HepG2 (cell line): ENCODE measurements around the gene NRG2. TPM values are rescaled to one million over a fixed set of nuclear protein-coding genes. Genes with fewer than 3 reads are reported as not detected.

ENCODE experiments used
- ATAC-seq: fragments of 200-7000 bp; cut with Tn5 transposase; 3 replicates; pipeline ENCODE4 v1.9.1; 2020; ENCODE audit warnings: mild to moderate bottlenecking, moderate library complexity
- BruUV-seq: library from RNA; stranded (reverse); fragments of 400-500 nt; replicated peaks from 2 replicates; lab custom pipeline; 2021; lab: Mats Ljungman, UMichigan
- CTCF ChIA-PET: fragments of 300-600 bp; formaldehyde crosslinking; extraction: SDS; loops from one replicate; lab custom pipeline; 2021; ENCODE audit warnings: low total read pairs, inconsistent platforms, low intra/inter-chr PET ratio; lab: Yijun Ruan, JAX
- POLR2A ChIA-PET: fragments of 350-600 bp; sonication (Branson Sonifier 250); formaldehyde crosslinking; loops from one replicate; lab custom pipeline; 2020; ENCODE audit warnings: antibody characterized with exemption, inconsistent platforms; lab: Yijun Ruan, JAX
- DNase-seq: peaks from one replicate; pipeline ENCODE4 v3.0.0-alpha.2; 2015; ENCODE audit warnings: low spot score
- FAIRE-seq: peaks from 3 replicates; lab custom pipeline; 2011; peaks lifted over from hg19 to GRCh38; lab: Jason Lieb, UNC
- H2AFZ ChIP-seq: one replicate; pipeline ENCODE4 v1.6.1; 2011; ENCODE audit warnings: low read length, inconsistent platforms
- H3K27ac ChIP-seq: fragments of 300-600 bp; 3 replicates; pipeline ENCODE4 v1.8.0; 2011; ENCODE audit warnings: mixed run types, mild to moderate bottlenecking, mixed read lengths, low read length, inconsistent platforms; ENCODE audit not compliant: insufficient read depth; ENCODE audit errors: extremely low read length
- H3K27me3 ChIP-seq, 2 experiments: fragments of 200-600 bp in 1 of 2; 2 replicates in 1 of 2; 3 replicates in 1 of 2; pipeline versions ENCODE4 v1.6.0 to v1.8.0; 2011; ENCODE audit warnings: low read length in 2 of 2, mild to moderate bottlenecking in 2 of 2, moderate library complexity in 2 of 2, inconsistent platforms in 1 of 2; ENCODE audit not compliant: insufficient read depth in 2 of 2, control insufficient read depth in 1 of 2
- H3K36me3 ChIP-seq, 2 experiments: fragments of 200-600 bp in 1 of 2; replicated peaks in 1 of 2; 2 replicates in 1 of 2; 3 replicates in 1 of 2; pipeline versions ENCODE4 v1.5.1 to v1.8.0; 2011; ENCODE audit warnings: low read length in 2 of 2, inconsistent platforms in 1 of 2; ENCODE audit not compliant: insufficient read depth in 2 of 2, control insufficient read depth in 1 of 2
- H3K4me1 ChIP-seq: 2 replicates; pipeline ENCODE4 v1.5.1; 2012; ENCODE audit warnings: low read length, inconsistent platforms; ENCODE audit not compliant: insufficient read depth
- H3K4me2 ChIP-seq: 2 replicates; pipeline ENCODE4 v1.6.0; 2011; ENCODE audit warnings: low read depth, low read length, inconsistent platforms
- H3K4me3 ChIP-seq, 3 experiments: fragments of 200-600 bp in 1 of 3; sonication (generic), shearing (Covaris generic) in 1 of 3; replicated peaks in 1 of 3; 2 replicates each; pipeline ENCODE4 v1.5.1; 2011 to 2016; ENCODE audit warnings: low read length in 3 of 3, inconsistent platforms in 2 of 3, low read depth in 2 of 3, mild to moderate bottlenecking in 2 of 3, control low read depth in 1 of 3, mixed read lengths in 1 of 3; ENCODE audit not compliant: insufficient read depth in 1 of 3
- H3K79me2 ChIP-seq: one replicate; pipeline ENCODE4 v1.6.1; 2011; ENCODE audit warnings: low read length, inconsistent platforms; ENCODE audit not compliant: insufficient read depth
- H3K9ac ChIP-seq: 2 replicates; pipeline ENCODE4 v1.6.0; 2011; ENCODE audit warnings: mild to moderate bottlenecking, low read depth, low read length, inconsistent platforms; ENCODE audit not compliant: insufficient read depth
- H3K9me3 ChIP-seq: 2 replicates; pipeline ENCODE4 v1.5.1; 2012; ENCODE audit warnings: mild to moderate bottlenecking, low read length
- H4K20me1 ChIP-seq: 2 replicates; pipeline ENCODE4 v1.6.0; 2011; ENCODE audit warnings: inconsistent platforms, mild to moderate bottlenecking, low read length, moderate library complexity; ENCODE audit not compliant: insufficient read depth
- ATF7-NPFF ChIP-seq: sonication (generic); formaldehyde crosslinking; IDR thresholded peaks from 2 replicates; pipeline ENCODE4 v1.8.1; 2023; ENCODE audit warnings: mild to moderate bottlenecking, low read depth, missing genetic modification reagents, moderate library complexity
- IRX3 ChIP-seq: sonication (generic); formaldehyde crosslinking; IDR thresholded peaks from 2 replicates; pipeline ENCODE4 v1.8.1; 2023; ENCODE audit warnings: mild to moderate bottlenecking, low read depth, missing genetic modification reagents, borderline replicate concordance
- PAF1 ChIP-seq: IDR thresholded peaks from 2 replicates; pipeline ENCODE4 v1.6.1; 2016; ENCODE audit warnings: missing genetic modification reagents, missing compliant biosample characterization
- PCBP1 ChIP-seq: fragments of 200-400 bp; formaldehyde crosslinking; IDR thresholded peaks from 2 replicates; pipeline ENCODE4 v1.6.1; 2017; ENCODE audit warnings: mild to moderate bottlenecking, low read depth, low read length, borderline replicate concordance
- PITX1 ChIP-seq: sonication (generic); formaldehyde crosslinking; IDR thresholded peaks from 2 replicates; pipeline ENCODE4 v1.5.1; 2020; ENCODE audit warnings: mild to moderate bottlenecking, missing genetic modification reagents
- RFXAP ChIP-seq: sonication (generic); formaldehyde crosslinking; IDR thresholded peaks from 2 replicates; pipeline ENCODE4 v1.4.0; 2020; ENCODE audit warnings: missing genetic modification reagents, borderline replicate concordance
- ZNF670 ChIP-seq: sonication (generic); formaldehyde crosslinking; IDR thresholded peaks from 2 replicates; pipeline ENCODE4 v1.8.0; 2022; ENCODE audit warnings: mild to moderate bottlenecking, missing genetic modification reagents, borderline replicate concordance
- ZNF678 ChIP-seq: sonication (generic); formaldehyde crosslinking; IDR thresholded peaks from 2 replicates; pipeline ENCODE4 v1.4.0; 2020; ENCODE audit warnings: mild to moderate bottlenecking, missing genetic modification reagents
- ZNF703 ChIP-seq: sonication (generic); formaldehyde crosslinking; IDR thresholded peaks from 2 replicates; pipeline ENCODE4 v1.5.1; 2020; ENCODE audit warnings: missing genetic modification reagents, mild to moderate bottlenecking, moderate library complexity, borderline replicate concordance
- ZNF816 ChIP-seq: sonication (generic); formaldehyde crosslinking; IDR thresholded peaks from 2 replicates; pipeline ENCODE4 v1.8.0; 2022; ENCODE audit warnings: missing genetic modification reagents, mild to moderate bottlenecking, borderline replicate concordance
- ZSCAN9 ChIP-seq: IDR thresholded peaks from 2 replicates; pipeline ENCODE4 v1.6.1; 2016; ENCODE audit warnings: borderline replicate concordance
- WGBS: methylation state at CpG from one replicate; pipeline ENCODE4 v1.1.6; 2017; ENCODE audit warnings: low lambda C conversion rate; 5-methylcytosine and 5-hydroxymethylcytosine counted together
- in situ Hi-C: cut with HindIII; loops from 2 replicates; pipeline ENCODE4 v1.10.0; 2017; ENCODE audit warnings: low pct_unique_long_range_greater_than_20kb; ENCODE audit not compliant: extremely low pct_ligation_motif_present
- intact Hi-C: fragments of 100-400 bp; cut with micrococcal nuclease; formaldehyde crosslinking; loops from one replicate; pipeline ENCODE4 v1.10.0; 2022; ENCODE audit not compliant: unreplicated experiment
- polyA plus RNA-seq, 8 experiments: library from polyadenylated mRNA; depleted of rRNA in 3 of 8; stranded (reverse) in 7 of 8; unstranded in 1 of 8; fragments of >200 nt; fragmentation: Illumina TruSeq in 4 of 8; extraction: Trizol in 4 of 8; gene quantifications; 2 replicates each; pipeline versions ENCODE4 v1.2.1 to v1.2.3, GENCODE V29; 2011 to 2016; ENCODE audit warnings: low read depth in 4 of 8, missing spikeins in 1 of 8, mixed read lengths in 1 of 8; ENCODE audit not compliant: insufficient read depth in 1 of 8
- total RNA-seq, 5 experiments: library from RNA; depleted of rRNA; stranded (reverse); fragments of >200 nt; fragmentation: Illumina TruSeq; extraction: Trizol; gene quantifications; 2 replicates each; pipeline ENCODE4 v1.2.3, GENCODE V29; 2016; ENCODE audit warnings: low read depth in 1 of 5
- TF ChIP-seq, protein P1 (sequence below): sonication (generic); formaldehyde crosslinking; IDR thresholded peaks from 2 replicates; pipeline ENCODE4 v1.5.0; 2020; ENCODE audit warnings: missing genetic modification reagents
- TF ChIP-seq, protein P2 (sequence below): sonication (generic); formaldehyde crosslinking; IDR thresholded peaks from 2 replicates; pipeline ENCODE4 v1.9.0; 2021; ENCODE audit warnings: missing genetic modification reagents, mild to moderate bottlenecking, borderline replicate concordance
- TF ChIP-seq, protein P3 (sequence below): sonication (generic); formaldehyde crosslinking; IDR thresholded peaks from 2 replicates; pipeline ENCODE4 v1.4.0; 2020; ENCODE audit warnings: mild to moderate bottlenecking, missing genetic modification reagents
- TF ChIP-seq, protein P4 (sequence below): sonication (generic); formaldehyde crosslinking; conservative IDR thresholded peaks from 2 replicates; pipeline ENCODE4 v1.4.0; 2020; ENCODE audit warnings: missing genetic modification reagents

Gene NRG2
- total and polyA plus RNA-seq, 2 of the 13 experiments (the other 11 are each of a cell fraction or from before 2014, with no cell fraction given): not detected

DNA sequence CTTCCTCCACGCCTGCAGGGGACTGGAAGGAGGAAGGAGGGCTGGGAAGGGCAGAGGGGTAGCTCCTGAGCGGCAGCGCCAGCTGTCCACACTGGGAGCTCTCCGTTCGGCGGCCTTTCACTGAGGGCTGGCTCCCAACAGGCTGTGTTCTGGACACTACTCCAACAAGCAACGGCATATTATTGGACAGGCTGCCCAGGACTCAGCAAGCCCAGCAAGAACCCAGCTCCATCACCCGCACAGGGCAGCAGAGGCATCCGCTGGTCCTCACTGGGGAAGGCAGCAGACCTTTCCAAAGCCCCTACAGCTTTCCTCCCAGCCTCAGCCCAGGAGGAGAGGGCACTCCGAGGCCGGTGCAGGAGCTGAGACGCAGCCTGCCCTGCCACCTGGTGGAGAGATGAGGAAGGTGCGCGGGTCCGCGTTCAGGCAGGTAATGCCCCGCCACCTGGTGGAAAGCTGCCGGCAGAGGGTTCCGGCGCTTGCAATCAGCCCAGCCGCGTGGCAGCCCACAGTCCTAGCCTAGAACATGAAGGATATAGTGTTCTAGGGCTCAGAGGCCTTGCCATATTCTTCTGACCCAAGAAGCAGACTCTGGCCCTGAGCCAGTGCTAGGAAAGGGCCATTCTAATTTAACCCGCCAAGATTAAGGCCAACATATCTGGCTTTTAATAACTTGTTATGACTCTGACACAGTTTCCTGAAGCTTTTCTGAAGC, 74.4 kb downstream of the NRG2 start:
- Histone ChIP-seq H3K9me3 (no peaks in the 10 kb centered on the region), H4K20me1 (no peaks in the 10 kb centered on the region), H3K36me3 (no peaks in the 10 kb centered on the region), H3K9ac (no peak overlapping the region), H2AFZ (no peak overlapping the region), H3K79me2 (no peaks in the 10 kb centered on the region), H3K27ac (no peak overlapping the region), H3K4me1 (no peaks in the 10 kb centered on the region), H3K4me3 (peak overlapping the region in 1 of 3 experiments; percentile 33; a peak in 1 of 6 replicates), H3K27me3 (peaks cover 2 to 17% of the 10 kb centered on the region in 2 experiments; a peak in 3 of 5 replicates), H3K4me2 (peak overlapping the region; percentile 34; the same call in 1 of the 2 replicates)
- ChIA-PET CTCF (interaction anchor here (0.8 to 3.2 kb wide), 4 partner anchors 105 to 203 kb away, joined by 4 to 45 read pairs (median 5); no protein-coding TSS in a partner anchor), POLR2A (no interaction called here)
- BruUV-seq: no TSS peak
- DNase-seq (peak; percentile 62), FAIRE-seq (peak; percentile 80), ATAC-seq (peak; percentile 99)
- intact Hi-C loops (loop anchor here (1.0 to 10.0 kb wide), 3 partner anchors 104 to 188 kb away; no protein-coding TSS in a partner anchor), in situ Hi-C loops (loop anchor here (5.0 to 25.0 kb wide), 2 partner anchors 181 to 331 kb away; partner anchors contain the start of gene CXXC5)
- 3% methylated on average over 13 of the region's 23 CpGs for WGBS
- TF ChIP-seq PITX1 (CRISPR knock-in tag) (0 out of 2 replicates have a peak, but pooled peaks have one; percentile 48), ZNF670 (no peak), ZNF816 (CRISPR knock-in tag) (no peak), ZNF703 (CRISPR knock-in tag) (no peak), RFXAP (CRISPR knock-in tag) (no peak), PAF1 (CRISPR knock-in tag) (no peak), ZSCAN9 (CRISPR knock-in tag) (no peak), IRX3 (CRISPR knock-in tag) (no peak), ZNF678 (CRISPR knock-in tag) (no peak), PCBP1 (no peak), ATF7-NPFF (no peak)
- TF ChIP-seq, protein P1, sequence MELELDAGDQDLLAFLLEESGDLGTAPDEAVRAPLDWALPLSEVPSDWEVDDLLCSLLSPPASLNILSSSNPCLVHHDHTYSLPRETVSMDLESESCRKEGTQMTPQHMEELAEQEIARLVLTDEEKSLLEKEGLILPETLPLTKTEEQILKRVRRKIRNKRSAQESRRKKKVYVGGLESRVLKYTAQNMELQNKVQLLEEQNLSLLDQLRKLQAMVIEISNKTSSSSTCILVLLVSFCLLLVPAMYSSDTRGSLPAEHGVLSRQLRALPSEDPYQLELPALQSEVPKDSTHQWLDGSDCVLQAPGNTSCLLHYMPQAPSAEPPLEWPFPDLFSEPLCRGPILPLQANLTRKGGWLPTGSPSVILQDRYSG (CRISPR knock-in tag): no peak
- TF ChIP-seq, protein P2, sequence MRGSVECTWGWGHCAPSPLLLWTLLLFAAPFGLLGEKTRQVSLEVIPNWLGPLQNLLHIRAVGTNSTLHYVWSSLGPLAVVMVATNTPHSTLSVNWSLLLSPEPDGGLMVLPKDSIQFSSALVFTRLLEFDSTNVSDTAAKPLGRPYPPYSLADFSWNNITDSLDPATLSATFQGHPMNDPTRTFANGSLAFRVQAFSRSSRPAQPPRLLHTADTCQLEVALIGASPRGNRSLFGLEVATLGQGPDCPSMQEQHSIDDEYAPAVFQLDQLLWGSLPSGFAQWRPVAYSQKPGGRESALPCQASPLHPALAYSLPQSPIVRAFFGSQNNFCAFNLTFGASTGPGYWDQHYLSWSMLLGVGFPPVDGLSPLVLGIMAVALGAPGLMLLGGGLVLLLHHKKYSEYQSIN (CRISPR knock-in tag): no peak
- TF ChIP-seq, protein P3, sequence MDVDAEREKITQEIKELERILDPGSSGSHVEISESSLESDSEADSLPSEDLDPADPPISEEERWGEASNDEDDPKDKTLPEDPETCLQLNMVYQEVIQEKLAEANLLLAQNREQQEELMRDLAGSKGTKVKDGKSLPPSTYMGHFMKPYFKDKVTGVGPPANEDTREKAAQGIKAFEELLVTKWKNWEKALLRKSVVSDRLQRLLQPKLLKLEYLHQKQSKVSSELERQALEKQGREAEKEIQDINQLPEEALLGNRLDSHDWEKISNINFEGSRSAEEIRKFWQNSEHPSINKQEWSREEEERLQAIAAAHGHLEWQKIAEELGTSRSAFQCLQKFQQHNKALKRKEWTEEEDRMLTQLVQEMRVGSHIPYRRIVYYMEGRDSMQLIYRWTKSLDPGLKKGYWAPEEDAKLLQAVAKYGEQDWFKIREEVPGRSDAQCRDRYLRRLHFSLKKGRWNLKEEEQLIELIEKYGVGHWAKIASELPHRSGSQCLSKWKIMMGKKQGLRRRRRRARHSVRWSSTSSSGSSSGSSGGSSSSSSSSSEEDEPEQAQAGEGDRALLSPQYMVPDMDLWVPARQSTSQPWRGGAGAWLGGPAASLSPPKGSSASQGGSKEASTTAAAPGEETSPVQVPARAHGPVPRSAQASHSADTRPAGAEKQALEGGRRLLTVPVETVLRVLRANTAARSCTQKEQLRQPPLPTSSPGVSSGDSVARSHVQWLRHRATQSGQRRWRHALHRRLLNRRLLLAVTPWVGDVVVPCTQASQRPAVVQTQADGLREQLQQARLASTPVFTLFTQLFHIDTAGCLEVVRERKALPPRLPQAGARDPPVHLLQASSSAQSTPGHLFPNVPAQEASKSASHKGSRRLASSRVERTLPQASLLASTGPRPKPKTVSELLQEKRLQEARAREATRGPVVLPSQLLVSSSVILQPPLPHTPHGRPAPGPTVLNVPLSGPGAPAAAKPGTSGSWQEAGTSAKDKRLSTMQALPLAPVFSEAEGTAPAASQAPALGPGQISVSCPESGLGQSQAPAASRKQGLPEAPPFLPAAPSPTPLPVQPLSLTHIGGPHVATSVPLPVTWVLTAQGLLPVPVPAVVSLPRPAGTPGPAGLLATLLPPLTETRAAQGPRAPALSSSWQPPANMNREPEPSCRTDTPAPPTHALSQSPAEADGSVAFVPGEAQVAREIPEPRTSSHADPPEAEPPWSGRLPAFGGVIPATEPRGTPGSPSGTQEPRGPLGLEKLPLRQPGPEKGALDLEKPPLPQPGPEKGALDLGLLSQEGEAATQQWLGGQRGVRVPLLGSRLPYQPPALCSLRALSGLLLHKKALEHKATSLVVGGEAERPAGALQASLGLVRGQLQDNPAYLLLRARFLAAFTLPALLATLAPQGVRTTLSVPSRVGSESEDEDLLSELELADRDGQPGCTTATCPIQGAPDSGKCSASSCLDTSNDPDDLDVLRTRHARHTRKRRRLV (CRISPR knock-in tag): no peak
- TF ChIP-seq, protein P4, sequence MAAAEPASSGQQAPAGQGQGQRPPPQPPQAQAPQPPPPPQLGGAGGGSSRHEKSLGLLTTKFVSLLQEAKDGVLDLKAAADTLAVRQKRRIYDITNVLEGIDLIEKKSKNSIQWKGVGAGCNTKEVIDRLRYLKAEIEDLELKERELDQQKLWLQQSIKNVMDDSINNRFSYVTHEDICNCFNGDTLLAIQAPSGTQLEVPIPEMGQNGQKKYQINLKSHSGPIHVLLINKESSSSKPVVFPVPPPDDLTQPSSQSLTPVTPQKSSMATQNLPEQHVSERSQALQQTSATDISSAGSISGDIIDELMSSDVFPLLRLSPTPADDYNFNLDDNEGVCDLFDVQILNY: no peak
